A673 (cell line): ENCODE measurements around the gene PRRT3.

Source experiments
- EZH2 ChIP-seq: fragments of 200-600 bp; sonication (generic); IDR thresholded peaks from 2 replicates; pipeline ENCODE4 v1.6.1; 2017; ENCODE audit warnings: borderline replicate concordance, low read depth, mild to moderate bottlenecking, mixed read lengths, antibody characterized with exemption, low read length; ENCODE audit not compliant: poor library complexity, severe bottlenecking
- TF ChIP-seq, protein P1 (sequence below): fragments of 300-800, 200-600 bp; sonication (generic); conservative IDR thresholded peaks from 2 replicates; pipeline ENCODE4 v1.5.1; 2017; ENCODE audit warnings: low read depth, mild to moderate bottlenecking, antibody characterized with exemption, low read length, moderate library complexity, mixed read lengths

DNA sequence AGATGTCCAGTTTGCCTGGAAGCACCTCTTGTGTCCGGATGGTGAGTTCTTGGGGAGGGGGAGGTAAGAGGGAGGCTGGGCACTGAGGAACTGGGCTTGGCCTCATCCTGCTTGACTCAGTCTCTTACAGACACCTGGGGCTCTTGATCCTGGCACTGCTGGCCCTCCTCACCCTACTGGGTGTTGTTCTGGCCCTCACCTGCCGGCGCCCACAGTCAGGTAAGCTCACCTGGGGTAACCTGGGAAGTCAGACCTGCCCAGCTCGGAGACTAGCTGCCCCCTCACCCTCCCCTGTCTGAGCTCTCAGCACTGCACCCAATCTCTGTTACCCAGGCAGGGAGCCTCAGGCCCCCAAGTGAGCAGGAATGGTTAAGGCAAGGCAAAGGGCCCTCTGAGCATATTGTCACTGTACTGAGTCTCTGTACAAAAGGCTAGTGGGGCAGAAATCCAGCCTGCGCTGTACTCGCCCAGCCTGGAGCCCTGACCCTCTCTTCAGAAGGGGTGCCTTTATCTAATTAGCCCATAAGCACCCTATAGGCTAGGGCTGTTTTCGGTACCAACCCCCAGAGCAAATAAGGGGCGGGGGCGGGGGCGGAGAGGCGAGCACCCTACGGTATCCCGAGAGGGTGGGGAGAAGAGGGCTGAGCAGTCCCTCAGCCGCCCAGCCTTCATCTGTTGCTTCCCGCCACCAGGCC is 37.5 kb downstream of the PRRT3 start:
- TF ChIP-seq, protein P1, sequence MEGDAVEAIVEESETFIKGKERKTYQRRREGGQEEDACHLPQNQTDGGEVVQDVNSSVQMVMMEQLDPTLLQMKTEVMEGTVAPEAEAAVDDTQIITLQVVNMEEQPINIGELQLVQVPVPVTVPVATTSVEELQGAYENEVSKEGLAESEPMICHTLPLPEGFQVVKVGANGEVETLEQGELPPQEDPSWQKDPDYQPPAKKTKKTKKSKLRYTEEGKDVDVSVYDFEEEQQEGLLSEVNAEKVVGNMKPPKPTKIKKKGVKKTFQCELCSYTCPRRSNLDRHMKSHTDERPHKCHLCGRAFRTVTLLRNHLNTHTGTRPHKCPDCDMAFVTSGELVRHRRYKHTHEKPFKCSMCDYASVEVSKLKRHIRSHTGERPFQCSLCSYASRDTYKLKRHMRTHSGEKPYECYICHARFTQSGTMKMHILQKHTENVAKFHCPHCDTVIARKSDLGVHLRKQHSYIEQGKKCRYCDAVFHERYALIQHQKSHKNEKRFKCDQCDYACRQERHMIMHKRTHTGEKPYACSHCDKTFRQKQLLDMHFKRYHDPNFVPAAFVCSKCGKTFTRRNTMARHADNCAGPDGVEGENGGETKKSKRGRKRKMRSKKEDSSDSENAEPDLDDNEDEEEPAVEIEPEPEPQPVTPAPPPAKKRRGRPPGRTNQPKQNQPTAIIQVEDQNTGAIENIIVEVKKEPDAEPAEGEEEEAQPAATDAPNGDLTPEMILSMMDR: no peak
- no peak for TF ChIP-seq EZH2
